Measurements from ENCODE around the gene PEX26. TPM values are rescaled to one million over a fixed set of nuclear protein-coding genes. Genes with fewer than 3 reads are reported as not detected.
A peak's percentile ranks its signal among the peaks of the same experiment; 100 is the strongest.

Gene PEX26
- total RNA-seq, 2 experiments from 2014 or later, result 19.6 to 20.8 TPM

DNA sequence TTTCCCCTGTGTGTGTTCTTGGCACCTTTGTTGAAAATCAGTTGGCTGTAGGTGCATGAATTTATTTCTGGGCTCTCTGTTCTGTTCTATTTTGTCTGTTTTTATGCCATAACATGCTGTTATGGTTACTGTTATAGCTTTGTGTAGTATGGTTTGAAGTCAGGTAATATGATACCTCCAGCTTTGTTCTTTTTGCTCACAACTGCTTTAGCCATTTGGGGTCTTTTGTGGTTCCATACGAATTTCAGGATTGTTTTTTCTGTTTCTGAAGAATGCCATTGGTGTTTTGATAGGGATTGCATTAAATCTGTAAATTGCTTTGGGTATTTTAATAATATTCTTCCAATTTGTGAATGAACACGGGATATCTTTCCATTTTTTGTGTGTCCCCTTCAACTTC lies 4.7 kb downstream of the PEX26 start:
- Mint-ChIP-seq H3K36me3 (ENCODE audit: low read depth) (peaks cover 87% of the 10 kb centered on the region), H3K9me3 (no peaks in the 10 kb centered on the region), H3K4me3 (peak overlapping the region; percentile 17), H3K27ac (no peak overlapping the region), H3K4me1 (ENCODE audit: low read depth) (peaks cover 50% of the 10 kb centered on the region), H3K27me3 (no peaks in the 10 kb centered on the region)
- ATAC-seq (ENCODE audit: poor library complexity) (no peak), DNase-seq (no peak)
- CTCF ChIA-PET, result no interaction called here
- TF ChIP-seq, protein P1, sequence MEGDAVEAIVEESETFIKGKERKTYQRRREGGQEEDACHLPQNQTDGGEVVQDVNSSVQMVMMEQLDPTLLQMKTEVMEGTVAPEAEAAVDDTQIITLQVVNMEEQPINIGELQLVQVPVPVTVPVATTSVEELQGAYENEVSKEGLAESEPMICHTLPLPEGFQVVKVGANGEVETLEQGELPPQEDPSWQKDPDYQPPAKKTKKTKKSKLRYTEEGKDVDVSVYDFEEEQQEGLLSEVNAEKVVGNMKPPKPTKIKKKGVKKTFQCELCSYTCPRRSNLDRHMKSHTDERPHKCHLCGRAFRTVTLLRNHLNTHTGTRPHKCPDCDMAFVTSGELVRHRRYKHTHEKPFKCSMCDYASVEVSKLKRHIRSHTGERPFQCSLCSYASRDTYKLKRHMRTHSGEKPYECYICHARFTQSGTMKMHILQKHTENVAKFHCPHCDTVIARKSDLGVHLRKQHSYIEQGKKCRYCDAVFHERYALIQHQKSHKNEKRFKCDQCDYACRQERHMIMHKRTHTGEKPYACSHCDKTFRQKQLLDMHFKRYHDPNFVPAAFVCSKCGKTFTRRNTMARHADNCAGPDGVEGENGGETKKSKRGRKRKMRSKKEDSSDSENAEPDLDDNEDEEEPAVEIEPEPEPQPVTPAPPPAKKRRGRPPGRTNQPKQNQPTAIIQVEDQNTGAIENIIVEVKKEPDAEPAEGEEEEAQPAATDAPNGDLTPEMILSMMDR (IDR thresholded peaks at IDR 0.05), result no peak
- Histone ChIP-seq H3K36me3 (ENCODE audit: insufficient read depth, low read length) (peaks cover 71% of the 10 kb centered on the region), H3K9me3 (ENCODE audit: control insufficient read depth in 1 of 2, insufficient read depth in 1 of 2, low read length in 2 of 2) (no peaks in the 10 kb centered on the region), H3K27me3 (ENCODE audit: control insufficient read depth in 1 of 2, insufficient read depth in 2 of 2, low read length in 2 of 2) (no peaks in the 10 kb centered on the region), H3K27ac (ENCODE audit: low read depth in 1 of 2, low read length in 2 of 2) (no peak overlapping the region), H3K4me3 (ENCODE audit: low read length) (no peak overlapping the region), H3K4me1 (ENCODE audit: insufficient read depth, low read length) (peaks cover 15% of the 10 kb centered on the region)
- POLR2A ChIA-PET, result no interaction called here
- intact Hi-C loops (cut with DNase I, micrococcal nuclease), result no loop called here

DNA sequence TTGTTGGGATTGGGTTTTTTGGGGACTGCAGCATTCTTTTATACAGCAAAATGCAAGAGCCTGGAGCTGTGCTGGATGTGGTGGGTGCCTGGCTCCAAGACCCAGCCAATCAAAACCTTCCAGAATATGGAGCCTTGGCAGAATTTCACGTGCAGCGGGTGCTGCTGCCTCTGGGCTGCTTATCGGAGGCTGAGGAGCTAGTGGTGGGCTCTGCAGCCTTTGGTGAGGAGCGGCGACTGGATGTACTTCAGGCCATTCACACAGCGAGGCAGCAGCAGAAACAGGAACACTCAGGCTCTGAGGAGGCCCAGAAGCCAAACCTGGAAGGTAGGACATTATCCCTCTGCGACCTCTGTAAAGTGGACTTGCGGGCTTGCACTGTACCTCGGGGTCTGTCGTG lies 5.6 kb downstream of the PEX26 start:
- TF ChIP-seq, protein P1 (IDR thresholded peaks at IDR 0.05), result no peak
- H3K27ac Mint-ChIP-seq, result no peak overlapping the region
- no peak overlapping the region for H3K4me3 Mint-ChIP-seq
- no peak for DNase-seq
- peaks cover 45% of the 10 kb centered on the region for H3K4me1 Mint-ChIP-seq (ENCODE audit: low read depth)
- POLR2A ChIA-PET, result no interaction called here
- no peak for ATAC-seq (ENCODE audit: poor library complexity)
- Histone ChIP-seq H3K36me3 (ENCODE audit: insufficient read depth, low read length) (peaks cover 80% of the 10 kb centered on the region), H3K27ac (ENCODE audit: low read depth in 1 of 2, low read length in 2 of 2) (no peak overlapping the region), H3K4me1 (ENCODE audit: insufficient read depth, low read length) (peaks cover 14% of the 10 kb centered on the region), H3K27me3 (ENCODE audit: control insufficient read depth in 1 of 2, insufficient read depth in 2 of 2, low read length in 2 of 2) (no peaks in the 10 kb centered on the region), H3K9me3 (ENCODE audit: control insufficient read depth in 1 of 2, insufficient read depth in 1 of 2, low read length in 2 of 2) (no peaks in the 10 kb centered on the region), H3K4me3 (ENCODE audit: low read length) (no peak overlapping the region)
- intact Hi-C loops (cut with DNase I, micrococcal nuclease), result no loop called here
- H3K36me3 Mint-ChIP-seq (ENCODE audit: low read depth), result peaks cover 91% of the 10 kb centered on the region
- CTCF ChIA-PET, result no interaction called here
- no peaks in the 10 kb centered on the region for H3K27me3 Mint-ChIP-seq
- no peaks in the 10 kb centered on the region for H3K9me3 Mint-ChIP-seq

DNA sequence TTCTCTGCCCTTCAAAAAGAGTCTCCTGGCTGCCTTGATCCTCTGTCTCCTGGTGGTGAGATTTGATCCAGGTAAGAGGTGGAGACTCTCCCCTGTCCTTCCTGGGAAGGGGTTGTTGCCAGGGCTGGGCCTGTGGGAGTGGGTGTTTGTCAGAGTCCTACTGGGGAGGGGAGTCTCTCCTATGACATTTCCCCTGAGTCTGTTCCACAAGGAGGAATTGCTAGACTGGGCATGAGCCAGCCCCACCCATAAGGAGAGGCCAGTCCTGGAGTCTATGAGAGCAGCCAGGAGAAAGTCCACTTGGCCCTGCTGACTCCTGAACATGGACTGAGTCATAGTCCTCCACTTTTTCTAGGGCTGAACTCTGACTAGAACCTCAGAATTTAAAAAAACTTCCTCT lies 7.4 kb downstream of the PEX26 start:
- Mint-ChIP-seq H3K27ac (no peak overlapping the region), H3K36me3 (ENCODE audit: low read depth) (peaks cover 92% of the 10 kb centered on the region), H3K27me3 (no peaks in the 10 kb centered on the region), H3K4me1 (ENCODE audit: low read depth) (peaks cover 36% of the 10 kb centered on the region), H3K4me3 (no peak overlapping the region), H3K9me3 (no peaks in the 10 kb centered on the region)
- ChIA-PET CTCF (no interaction called here), POLR2A (no interaction called here)
- no peaks in the 10 kb centered on the region for H3K27me3 ChIP-seq (ENCODE audit: control insufficient read depth in 1 of 2, insufficient read depth in 2 of 2, low read length in 2 of 2)
- H3K36me3 ChIP-seq (ENCODE audit: insufficient read depth, low read length), result peaks cover 77% of the 10 kb centered on the region
- ATAC-seq (ENCODE audit: poor library complexity) (no peak), DNase-seq (no peak)
- TF ChIP-seq, protein P1 (IDR thresholded peaks at IDR 0.05), result no peak
- H3K27ac ChIP-seq (ENCODE audit: low read depth in 1 of 2, low read length in 2 of 2), result no peak overlapping the region
- intact Hi-C loops (cut with DNase I, micrococcal nuclease), result no loop called here
- H3K4me1 ChIP-seq (ENCODE audit: insufficient read depth, low read length), result peaks cover 10% of the 10 kb centered on the region
- no peak overlapping the region for H3K4me3 ChIP-seq (ENCODE audit: low read length)
- H3K9me3 ChIP-seq (ENCODE audit: control insufficient read depth in 1 of 2, insufficient read depth in 1 of 2, low read length in 2 of 2), result no peaks in the 10 kb centered on the region
